HG02763 (cell line): ENCODE measurements around the gene SHISAL1.

Source experiments
- ATAC-seq: cut with Tn5 transposase; IDR thresholded peaks from one replicate; pipeline ENCODE4 v1.9.1; 2021; ENCODE audit warnings: mild to moderate bottlenecking, moderate library complexity; ENCODE audit not compliant: unreplicated experiment

The SHISAL1 gene

GRCh38 chr22:44197271-44197670 lies 115.5 kb downstream of the SHISAL1 start:
- ATAC-seq: no peak

DNA sequence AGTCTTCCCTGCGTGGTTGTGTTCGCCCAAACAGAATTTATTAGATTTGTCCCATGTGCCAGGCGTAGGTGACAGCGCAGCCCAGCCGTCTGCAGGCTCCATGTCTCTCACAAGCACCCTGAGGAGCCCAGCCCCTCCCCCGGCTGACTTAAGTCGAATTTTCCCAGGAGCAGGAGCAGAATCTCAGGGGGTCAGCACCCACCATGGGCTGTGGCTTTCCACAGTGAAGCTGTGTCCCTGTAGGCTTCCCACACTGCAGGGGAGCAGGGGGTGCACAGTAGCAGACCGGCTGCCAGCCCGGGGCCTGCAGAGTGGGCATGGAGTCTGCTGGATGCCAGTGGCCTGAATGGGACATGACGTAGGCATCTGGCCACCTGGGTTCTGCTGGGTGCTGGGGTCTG lies 116.0 kb downstream of the SHISAL1 start:
- ATAC-seq: no peak

- no peak for ATAC-seq
These were observed 116.5 kb downstream of the SHISAL1 start for GRCh38 chr22:44196241-44196640.

DNA sequence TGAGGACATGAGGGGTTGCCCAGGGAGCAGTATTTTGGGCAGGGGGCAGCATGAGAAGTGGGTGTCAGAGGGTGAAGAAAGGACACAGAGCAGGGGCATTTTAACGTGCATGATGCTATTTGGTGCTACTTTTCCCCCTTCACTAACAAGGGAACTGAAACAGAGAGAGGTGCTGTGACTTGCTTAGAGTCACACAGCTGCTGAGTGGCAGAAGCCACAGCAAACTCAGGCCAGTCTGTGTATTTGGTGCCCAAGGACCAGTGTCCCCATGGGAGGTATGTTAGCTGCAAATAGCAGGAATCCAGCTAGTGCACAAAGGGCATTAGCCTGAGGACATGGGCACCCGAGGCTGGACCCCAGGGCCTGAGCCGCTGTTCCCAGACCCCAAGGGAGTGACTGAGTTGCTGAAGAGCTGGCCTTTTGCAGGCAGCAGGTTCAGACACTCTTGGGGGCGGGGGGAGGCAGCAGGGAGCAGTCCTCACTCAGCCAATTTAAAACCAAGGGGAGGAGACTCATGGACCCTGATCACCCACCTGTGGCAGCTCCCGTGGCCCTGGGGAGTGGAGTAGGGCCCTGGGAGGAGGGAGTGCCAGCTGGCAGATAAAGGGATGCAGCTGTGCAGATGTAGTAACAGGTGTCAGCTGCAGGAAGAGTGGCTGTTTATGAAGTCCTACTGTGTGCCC lies 117.4 kb downstream of the SHISAL1 start:
- ATAC-seq: no peak

GRCh38 chr22:44194569-44194968 lies 118.2 kb downstream of the SHISAL1 start:
- no peak for ATAC-seq
